DOHH2 (cell line): ENCODE results near the gene HK2.

Experiments used
- EZH2phosphoT487 ChIP-seq: fragments of 200-600 bp; sonication (generic); IDR thresholded peaks from 2 replicates; pipeline ENCODE4 v1.6.1; 2017; ENCODE audit warnings: borderline replicate concordance, mild to moderate bottlenecking, antibody characterized with exemption, low read length, moderate library complexity, mixed read lengths
- TF ChIP-seq, protein P1 (sequence below): fragments of 200-600 bp; sonication (generic); IDR thresholded peaks from one replicate; pipeline ENCODE4 v1.5.1; 2014; ENCODE audit warnings: antibody characterized with exemption, mild to moderate bottlenecking, low read depth, low read length; ENCODE audit not compliant: poor library complexity, severe bottlenecking

- TF ChIP-seq, protein P1, sequence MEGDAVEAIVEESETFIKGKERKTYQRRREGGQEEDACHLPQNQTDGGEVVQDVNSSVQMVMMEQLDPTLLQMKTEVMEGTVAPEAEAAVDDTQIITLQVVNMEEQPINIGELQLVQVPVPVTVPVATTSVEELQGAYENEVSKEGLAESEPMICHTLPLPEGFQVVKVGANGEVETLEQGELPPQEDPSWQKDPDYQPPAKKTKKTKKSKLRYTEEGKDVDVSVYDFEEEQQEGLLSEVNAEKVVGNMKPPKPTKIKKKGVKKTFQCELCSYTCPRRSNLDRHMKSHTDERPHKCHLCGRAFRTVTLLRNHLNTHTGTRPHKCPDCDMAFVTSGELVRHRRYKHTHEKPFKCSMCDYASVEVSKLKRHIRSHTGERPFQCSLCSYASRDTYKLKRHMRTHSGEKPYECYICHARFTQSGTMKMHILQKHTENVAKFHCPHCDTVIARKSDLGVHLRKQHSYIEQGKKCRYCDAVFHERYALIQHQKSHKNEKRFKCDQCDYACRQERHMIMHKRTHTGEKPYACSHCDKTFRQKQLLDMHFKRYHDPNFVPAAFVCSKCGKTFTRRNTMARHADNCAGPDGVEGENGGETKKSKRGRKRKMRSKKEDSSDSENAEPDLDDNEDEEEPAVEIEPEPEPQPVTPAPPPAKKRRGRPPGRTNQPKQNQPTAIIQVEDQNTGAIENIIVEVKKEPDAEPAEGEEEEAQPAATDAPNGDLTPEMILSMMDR, result no peak
- no peak for TF ChIP-seq EZH2phosphoT487
Measured at GRCh38 chr2:74925361-74925786, 91.4 kb downstream of the HK2 start.
